Neuronal stem cell (in vitro differentiated cells): ENCODE data around the gene TAL2.

Experiments
- DNase-seq: peaks from one replicate; pipeline ENCODE4 v3.0.0-alpha.2; 2013; ENCODE audit warnings: low spot score
- H2AFZ ChIP-seq: one replicate; pipeline ENCODE4 v1.6.1; 2013; ENCODE audit warnings: mild to moderate bottlenecking, low read length, inconsistent platforms
- H2AK5ac ChIP-seq: 2 replicates; pipeline ENCODE4 v1.6.1; 2013; ENCODE audit warnings: low read depth, mild to moderate bottlenecking, inconsistent platforms, low read length, moderate library complexity, mixed read lengths
- H2BK120ac ChIP-seq: 2 replicates; pipeline ENCODE4 v1.6.1; 2013; ENCODE audit warnings: low read depth, mild to moderate bottlenecking, inconsistent platforms, low read length, moderate library complexity, mixed read lengths
- H2BK12ac ChIP-seq: one replicate; pipeline ENCODE4 v1.6.1; 2013; ENCODE audit warnings: low read length, inconsistent platforms
- H2BK15ac ChIP-seq: 2 replicates; pipeline ENCODE4 v1.6.1; 2013; ENCODE audit warnings: mild to moderate bottlenecking, low read length, inconsistent platforms, mixed read lengths
- H2BK5ac ChIP-seq: one replicate; pipeline ENCODE4 v1.6.1; 2013; ENCODE audit warnings: inconsistent platforms, mild to moderate bottlenecking, low read length, moderate library complexity
- H3K14ac ChIP-seq: one replicate; pipeline ENCODE4 v1.6.1; 2013; ENCODE audit warnings: low read length, inconsistent platforms
- H3K18ac ChIP-seq: 2 replicates; pipeline ENCODE4 v1.6.1; 2013; ENCODE audit warnings: low read length, inconsistent platforms
- H3K23ac ChIP-seq: 2 replicates; pipeline ENCODE4 v1.6.1; 2013; ENCODE audit warnings: low read depth, mild to moderate bottlenecking, mixed read lengths, low read length, inconsistent platforms; ENCODE audit not compliant: poor library complexity
- H3K27ac ChIP-seq: replicated peaks from 3 replicates; pipeline ENCODE4 v1.5.1; 2013; ENCODE audit warnings: low read length, inconsistent platforms
- H3K27me3 ChIP-seq, 3 experiments: 2 replicates each; pipeline ENCODE4 v1.6.1; 2013; ENCODE audit warnings: low read length in 3 of 3, mild to moderate bottlenecking in 2 of 3, inconsistent platforms in 1 of 3, low read depth in 1 of 3, mixed read lengths in 1 of 3, moderate library complexity in 1 of 3; ENCODE audit not compliant: control insufficient read depth in 3 of 3, insufficient read depth in 3 of 3
- H3K36me3 ChIP-seq, 2 donors: replicated peaks in 1 of 2; 2 replicates each; pipeline ENCODE4 v1.6.1; 2013; ENCODE audit warnings: low read length in 2 of 2; ENCODE audit not compliant: control insufficient read depth in 2 of 2, insufficient read depth in 2 of 2
- H3K4ac ChIP-seq: 2 replicates; pipeline ENCODE4 v1.6.1; 2013; ENCODE audit warnings: inconsistent platforms, mild to moderate bottlenecking, low read length, moderate library complexity
- H3K4me1 ChIP-seq, 2 donors: 1 replicate in 1 of 2; 2 replicates in 1 of 2; pipeline ENCODE4 v1.6.1; 2013; ENCODE audit warnings: low read length in 2 of 2, low read depth in 1 of 2; ENCODE audit not compliant: control insufficient read depth in 2 of 2, insufficient read depth in 1 of 2
- H3K4me2 ChIP-seq: one replicate; pipeline ENCODE4 v1.6.1; 2013; ENCODE audit warnings: mild to moderate bottlenecking, low read length, inconsistent platforms; ENCODE audit not compliant: insufficient read depth, poor library complexity, severe bottlenecking
- H3K4me3 ChIP-seq, 2 donors: 2 replicates each; pipeline ENCODE4 v1.5.1; 2013; ENCODE audit warnings: low read length in 2 of 2, mild to moderate bottlenecking in 2 of 2, inconsistent platforms in 1 of 2, moderate library complexity in 1 of 2
- H3K79me1 ChIP-seq: one replicate; pipeline ENCODE4 v1.6.1; 2013; ENCODE audit warnings: low read depth, mild to moderate bottlenecking, inconsistent platforms, low read length, moderate library complexity
- H3K9ac ChIP-seq: one replicate; pipeline ENCODE4 v1.6.1; 2013; ENCODE audit warnings: mild to moderate bottlenecking, low read depth, low read length, inconsistent platforms; ENCODE audit not compliant: poor library complexity
- H3K9me3 ChIP-seq, 2 donors: replicated peaks in 1 of 2; 2 replicates each; pipeline versions ENCODE3 to v1.6.1; 2013; ENCODE audit warnings: low read length in 2 of 2, mild to moderate bottlenecking in 2 of 2, inconsistent platforms in 1 of 2, low read depth in 1 of 2, mixed read lengths in 1 of 2, moderate library complexity in 1 of 2; ENCODE audit not compliant: control insufficient read depth in 2 of 2, insufficient read depth in 1 of 2
- H4K8ac ChIP-seq: one replicate; pipeline ENCODE4 v1.6.1; 2013; ENCODE audit warnings: low read depth, mild to moderate bottlenecking, inconsistent platforms, low read length, moderate library complexity
- H4K91ac ChIP-seq: one replicate; pipeline ENCODE4 v1.6.1; 2013; ENCODE audit warnings: low read length, low read depth, mild to moderate bottlenecking, inconsistent platforms; ENCODE audit not compliant: poor library complexity
- WGBS, 2 donors: extraction: QIAGEN DNeasy Blood & Tissue Kit; methylation state at CpG; one replicate each; pipeline ENCODE4 v1.1.7; 2013; ENCODE audit warnings: missing lambda C conversion rate in 2 of 2, mixed read lengths in 1 of 2; ENCODE audit not compliant: insufficient read length in 2 of 2, insufficient replicate concordance in 1 of 2; ENCODE audit errors: extremely low coverage in 2 of 2; 5-methylcytosine and 5-hydroxymethylcytosine counted together

Gene TAL2

GRCh38 chr9:105679257-105680022 is 17.2 kb downstream of the TAL2 start:
- no peak overlapping the region for H3K4ac ChIP-seq
- H4K8ac ChIP-seq = no peak overlapping the region
- H2BK15ac ChIP-seq = no peak overlapping the region
- no peak overlapping the region for H3K4me3 ChIP-seq
- no peak overlapping the region for H3K14ac ChIP-seq
- no peaks in the 10 kb centered on the region for H3K27me3 ChIP-seq
- H3K23ac ChIP-seq = no peak overlapping the region
- H3K9ac ChIP-seq = no peak overlapping the region
- DNase-seq = no peak
- H3K27ac ChIP-seq = no peak overlapping the region
- H2BK12ac ChIP-seq = no peak overlapping the region
- no peak overlapping the region for H2AK5ac ChIP-seq
- H2BK120ac ChIP-seq = no peak overlapping the region
- H3K4me1 ChIP-seq = peaks cover 7 to 9% of the 10 kb centered on the region in 2 donors
- H3K36me3 ChIP-seq = no peaks in the 10 kb centered on the region
- H3K18ac ChIP-seq = no peak overlapping the region
- WGBS, 2 donors = no CpG with 5 or more reads among the region's 8 CpGs
- no peak overlapping the region for H4K91ac ChIP-seq
- no peak overlapping the region for H2BK5ac ChIP-seq
- H2AFZ ChIP-seq = no peak overlapping the region
- H3K4me2 ChIP-seq = no peak overlapping the region
- no peaks in the 10 kb centered on the region for H3K79me1 ChIP-seq
- no peaks in the 10 kb centered on the region for H3K9me3 ChIP-seq

DNA sequence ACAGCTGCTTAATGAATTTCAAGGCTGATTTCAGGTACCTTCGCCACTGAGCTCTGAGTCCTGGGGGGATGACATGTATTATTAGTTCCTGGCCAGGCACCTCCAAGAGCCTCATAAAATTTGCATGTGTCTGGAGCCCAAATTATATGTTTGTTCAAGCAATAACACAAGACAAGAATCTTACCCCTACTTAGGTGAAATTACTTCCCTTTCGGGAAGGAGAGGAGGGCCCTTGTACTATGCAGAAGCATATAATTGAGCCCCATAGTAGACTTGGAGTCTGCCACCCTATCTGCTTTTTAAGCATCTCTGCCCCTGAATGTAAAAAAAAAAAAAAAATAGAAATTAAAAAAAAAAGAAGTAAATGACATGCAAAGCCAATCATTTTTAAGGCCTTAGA is 19.1 kb downstream of the TAL2 start:
- no peak overlapping the region for H2BK15ac ChIP-seq
- H2BK5ac ChIP-seq = no peak overlapping the region
- H3K18ac ChIP-seq = no peak overlapping the region
- H3K79me1 ChIP-seq = no peaks in the 10 kb centered on the region
- no peak overlapping the region for H3K23ac ChIP-seq
- no peaks in the 10 kb centered on the region for H3K27me3 ChIP-seq
- no peak overlapping the region for H3K4ac ChIP-seq
- no CpG with 5 or more reads among the region's 2 CpGs for WGBS, 2 donors
- no peaks in the 10 kb centered on the region for H3K9me3 ChIP-seq
- H3K9ac ChIP-seq = no peak overlapping the region
- H4K91ac ChIP-seq = no peak overlapping the region
- H3K4me2 ChIP-seq = no peak overlapping the region
- no peak overlapping the region for H2AFZ ChIP-seq
- no peak overlapping the region for H3K4me3 ChIP-seq
- no peak for DNase-seq
- H3K36me3 ChIP-seq = no peaks in the 10 kb centered on the region
- peaks cover 7 to 9% of the 10 kb centered on the region in 2 donors for H3K4me1 ChIP-seq
- H2BK12ac ChIP-seq = no peak overlapping the region
- no peak overlapping the region for H3K27ac ChIP-seq
- H2BK120ac ChIP-seq = no peak overlapping the region
- no peak overlapping the region for H2AK5ac ChIP-seq
- H4K8ac ChIP-seq = no peak overlapping the region
- no peak overlapping the region for H3K14ac ChIP-seq

DNA sequence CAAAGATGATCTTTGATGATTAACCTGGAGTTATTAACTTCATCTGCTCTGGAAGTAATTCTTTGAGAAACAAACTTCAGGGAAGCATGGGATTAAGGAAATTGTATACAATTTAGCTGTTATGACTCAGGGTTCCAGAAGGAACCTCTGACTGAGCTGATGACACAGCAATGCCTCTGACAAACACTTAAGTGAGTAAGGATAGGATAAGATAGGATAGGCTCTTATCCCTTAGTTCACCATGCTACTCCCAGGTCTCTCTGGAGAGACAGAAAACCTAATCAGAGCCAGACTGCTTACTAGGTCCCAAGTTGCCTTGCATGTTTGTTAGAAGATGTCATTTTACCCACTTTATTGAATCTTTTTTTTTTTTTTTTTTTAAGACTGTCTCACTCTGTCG is 19.5 kb downstream of the TAL2 start:
- WGBS, 2 donors = no CpG with 5 or more reads among the region's 1 CpG
- H2BK5ac ChIP-seq = no peak overlapping the region

GRCh38 chr9:105683688-105684275 is 21.5 kb downstream of the TAL2 start:
- H2BK15ac ChIP-seq = no peak overlapping the region
- peaks cover 0 to 1% of the 10 kb centered on the region in 2 donors for H3K4me1 ChIP-seq
- H3K79me1 ChIP-seq = no peaks in the 10 kb centered on the region
- no peaks in the 10 kb centered on the region for H3K36me3 ChIP-seq
- no peak overlapping the region for H2BK120ac ChIP-seq
- H4K8ac ChIP-seq = no peak overlapping the region
- no peak overlapping the region for H3K18ac ChIP-seq
- H2BK5ac ChIP-seq = no peak overlapping the region
- no peak overlapping the region for H3K23ac ChIP-seq
- no peaks in the 10 kb centered on the region for H3K27me3 ChIP-seq
- no peak overlapping the region for H3K4me3 ChIP-seq
- H2AFZ ChIP-seq = no peak overlapping the region
- no peak overlapping the region for H2BK12ac ChIP-seq
- no peak for DNase-seq
- H3K9ac ChIP-seq = no peak overlapping the region
- no peak overlapping the region for H3K4me2 ChIP-seq
- H3K27ac ChIP-seq = no peak overlapping the region
- H3K14ac ChIP-seq = no peak overlapping the region
- H3K9me3 ChIP-seq = no peaks in the 10 kb centered on the region
- no peak overlapping the region for H4K91ac ChIP-seq
- H3K4ac ChIP-seq = no peak overlapping the region
- no CpG with 5 or more reads among the region's 1 CpG for WGBS, 2 donors
- no peak overlapping the region for H2AK5ac ChIP-seq

More for the DNA sequence above, 19.5 kb downstream of the TAL2 start:
- Histone ChIP-seq H3K9me3 (no peaks in the 10 kb centered on the region), H3K36me3 (no peaks in the 10 kb centered on the region), H3K18ac (no peak overlapping the region), H2AK5ac (no peak overlapping the region), H3K79me1 (no peaks in the 10 kb centered on the region), H3K4me1 (peaks cover 3 to 9% of the 10 kb centered on the region in 2 donors), H4K8ac (no peak overlapping the region), H3K14ac (no peak overlapping the region), H3K9ac (no peak overlapping the region), H3K27me3 (no peaks in the 10 kb centered on the region), H2BK120ac (no peak overlapping the region), H3K23ac (no peak overlapping the region), H3K4ac (no peak overlapping the region), H2AFZ (no peak overlapping the region), H4K91ac (no peak overlapping the region), H3K4me2 (no peak overlapping the region), H2BK15ac (no peak overlapping the region), H3K27ac (no peak overlapping the region), H2BK12ac (no peak overlapping the region), H3K4me3 (no peak overlapping the region)
- no peak for DNase-seq
